Skin epidermis (tissue), 12 donors: ENCODE measurements around the gene SHISA2.

Source experiments
- H3K27ac ChIP-seq, 21 experiments: fragments of 200-600 bp; sonication (generic) in 11 of 21; one replicate each; pipeline ENCODE4 v1.5.0; 2020; ENCODE audit warnings: mild to moderate bottlenecking in 3 of 21, inconsistent platforms in 2 of 21, moderate library complexity in 2 of 21
- H3K4me3 ChIP-seq, 7 experiments: fragments of 200-600 bp; sonication (generic) in 2 of 7; one replicate each; pipeline ENCODE4 v1.5.0; 2020; ENCODE audit warnings: inconsistent platforms in 2 of 7, mild to moderate bottlenecking in 2 of 7, moderate library complexity in 1 of 7

The SHISA2 gene

GRCh38 chr13:26019881-26020870 is 31.6 kb downstream of the SHISA2 start:
- no peak overlapping the region for H3K4me3 ChIP-seq
- H3K27ac ChIP-seq: no peak overlapping the region

- no peak overlapping the region for H3K4me3 ChIP-seq
- H3K27ac ChIP-seq: no peak overlapping the region
Observed at GRCh38 chr13:26019251-26019650, 32.6 kb downstream of the SHISA2 start.

- H3K4me3 ChIP-seq: no peak overlapping the region
- peak overlapping the region in 1 of 21 experiments; percentile 50 for H3K27ac ChIP-seq
Observed at GRCh38 chr13:26017932-26018665, 33.7 kb downstream of the SHISA2 start.

GRCh38 chr13:26017196-26017921 is 34.5 kb downstream of the SHISA2 start:
- Histone ChIP-seq H3K27ac (peak overlapping the region in 1 of 21 experiments; percentile 50), H3K4me3 (no peak overlapping the region)

GRCh38 chr13:26016189-26016588 is 35.6 kb downstream of the SHISA2 start:
- no peak overlapping the region for H3K4me3 ChIP-seq
- H3K27ac ChIP-seq: peak overlapping the region in 1 of 21 experiments; percentile 24

- peak overlapping the region in 1 of 21 experiments; percentile 24 for H3K27ac ChIP-seq
- H3K4me3 ChIP-seq: no peak overlapping the region
Observed at GRCh38 chr13:26015271-26016125, 36.3 kb downstream of the SHISA2 start.

GRCh38 chr13:26012995-26013394 is 38.8 kb downstream of the SHISA2 start:
- Histone ChIP-seq H3K4me3 (peak overlapping the region in 1 of 7 experiments; percentile 24), H3K27ac (no peak overlapping the region)

GRCh38 chr13:26011996-26012821 is 39.6 kb downstream of the SHISA2 start:
- H3K27ac ChIP-seq: peak overlapping the region in 2 of 21 experiments; percentile 33 to 55
- peak overlapping the region; percentile 18 to 27 (median 24) for H3K4me3 ChIP-seq

GRCh38 chr13:26011208-26011573 is 40.6 kb downstream of the SHISA2 start:
- Histone ChIP-seq H3K4me3 (no peak overlapping the region), H3K27ac (no peak overlapping the region)

- H3K27ac ChIP-seq: no peak overlapping the region
Observed at GRCh38 chr13:26010487-26011207, 41.2 kb downstream of the SHISA2 start.

GRCh38 chr13:26007261-26008125 is 44.3 kb downstream of the SHISA2 start:
- Histone ChIP-seq H3K27ac (no peak overlapping the region), H3K4me3 (no peak overlapping the region)

More at GRCh38 chr13:26010487-26011207, 41.2 kb downstream of the SHISA2 start:
- no peak overlapping the region for H3K4me3 ChIP-seq
